HCT116 (cell line): Measurements from ENCODE around the gene FHIT. TPM values are rescaled to one million over a fixed set of nuclear protein-coding genes. Genes with fewer than 3 reads are reported as not detected.

ENCODE experiments used
- ATAC-seq: fragments of 200-7000 bp; cut with Tn5 transposase; 2 replicates; pipeline ENCODE4 v1.9.1; 2020; ENCODE audit warnings: mild to moderate bottlenecking, moderate library complexity
- BruUV-seq: library from RNA; stranded (reverse); fragments of 400-500 nt; replicated peaks from 2 replicates; lab custom pipeline; 2021; lab: Mats Ljungman, UMichigan
- CTCF ChIA-PET: fragments of 300-600 bp; sonication (Branson Sonifier 250); formaldehyde crosslinking; loops from one replicate; lab custom pipeline; 2021; ENCODE audit warnings: antibody characterized with exemption; lab: Charles Lee
- POLR2A ChIA-PET: fragments of 300-600, 350-600 bp; sonication (Branson Sonifier 250); formaldehyde crosslinking; loops from one replicate; lab custom pipeline; 2021; ENCODE audit warnings: antibody characterized with exemption; lab: Charles Lee
- RAD21 ChIA-PET, 2 experiments: fragments of 300-600 bp; sonication (Branson Sonifier 250); formaldehyde crosslinking; loops; one replicate each; lab custom pipeline; 2023; ENCODE audit warnings: low total read pairs in 2 of 2; ENCODE audit not compliant: uncharacterized antibody in 2 of 2, unreplicated experiment in 2 of 2, low non-redundant PET in 1 of 2; lab: Charles Lee
- DNase-seq: peaks from one replicate; pipeline ENCODE4 v3.0.0-alpha.2; 2010; ENCODE audit warnings: low read depth, low spot score
- H2AFZ ChIP-seq: fragments of 200-600 bp; shearing (Covaris generic), sonication (generic); 2 replicates; pipeline ENCODE4 v1.6.1; 2017; ENCODE audit warnings: low read depth, mixed run types, mixed read lengths, antibody characterized with exemption, low read length; ENCODE audit not compliant: poor library complexity, severe bottlenecking
- H3K27ac ChIP-seq: 2 replicates; pipeline ENCODE4 v1.5.1; 2012; ENCODE audit warnings: low read depth, low read length
- H3K27me3 ChIP-seq: fragments of 200-600 bp; sonication (generic); 2 replicates; pipeline ENCODE4 v1.6.1; 2016; ENCODE audit warnings: mixed run types, low read length, mixed read lengths; ENCODE audit not compliant: insufficient read depth
- H3K36me3 ChIP-seq, 2 experiments: fragments of 200-500 bp in 1 of 2; fragments of 200-600 bp in 1 of 2; sonication (Bioruptor generic) in 1 of 2; sonication (generic) in 1 of 2; 2 replicates each; pipeline versions ENCODE4 v1.5.1 to v1.6.1; 2014 to 2016; ENCODE audit warnings: low read length in 2 of 2, inconsistent platforms in 1 of 2, mixed read lengths in 1 of 2, mixed run types in 1 of 2; ENCODE audit not compliant: insufficient read depth in 2 of 2, control insufficient read depth in 1 of 2
- H3K4me1 ChIP-seq, 2 experiments: fragments of 200-600 bp in 1 of 2; sonication (generic) in 1 of 2; 2 replicates each; pipeline versions ENCODE4 v1.5.1 to v1.6.1; 2012 to 2017; ENCODE audit warnings: low read length in 2 of 2, inconsistent platforms in 1 of 2, mild to moderate bottlenecking in 1 of 2, mixed read lengths in 1 of 2, mixed run types in 1 of 2, moderate library complexity in 1 of 2; ENCODE audit not compliant: insufficient read depth in 2 of 2, control insufficient read depth in 1 of 2
- H3K4me2 ChIP-seq: fragments of 200-600 bp; sonication (generic); 2 replicates; pipeline ENCODE4 v1.6.1; 2017; ENCODE audit warnings: mixed run types, low read length, mixed read lengths
- H3K4me3 ChIP-seq, 2 experiments: fragments of 200-600 bp in 1 of 2; sonication (generic) in 1 of 2; replicated peaks in 1 of 2; 2 replicates each; pipeline ENCODE4 v1.5.1; 2011 to 2016; ENCODE audit warnings: low read length in 2 of 2, control low read depth in 1 of 2, low read depth in 1 of 2, mild to moderate bottlenecking in 1 of 2, mixed read lengths in 1 of 2, mixed run types in 1 of 2
- H3K79me2 ChIP-seq: fragments of 200-600 bp; sonication (generic); 2 replicates; pipeline ENCODE4 v1.6.1; 2017; ENCODE audit warnings: mild to moderate bottlenecking, mixed run types, low read length, moderate library complexity, mixed read lengths; ENCODE audit not compliant: insufficient read depth
- H3K9ac ChIP-seq: fragments of 200-600 bp; sonication (generic); 2 replicates; pipeline ENCODE4 v1.6.1; 2016; ENCODE audit warnings: low read length, mixed read lengths
- H3K9me2 ChIP-seq: fragments of 200-600 bp; sonication (generic), shearing (Covaris generic); 2 replicates; pipeline ENCODE4 v1.6.1; 2017; ENCODE audit warnings: mixed run types, mild to moderate bottlenecking, moderate library complexity; ENCODE audit not compliant: insufficient read depth
- H3K9me3 ChIP-seq, 2 experiments: fragments of 200-500 bp in 1 of 2; fragments of 200-600 bp in 1 of 2; sonication (Bioruptor generic) in 1 of 2; sonication (generic) in 1 of 2; 2 replicates each; pipeline ENCODE4 v1.6.1; 2014 to 2017; ENCODE audit warnings: low read length in 2 of 2, mixed read lengths in 2 of 2, inconsistent platforms in 1 of 2, low read depth in 1 of 2, mild to moderate bottlenecking in 1 of 2, mixed run types in 1 of 2, moderate library complexity in 1 of 2; ENCODE audit not compliant: control insufficient read depth in 1 of 2, insufficient read depth in 1 of 2
- H4K20me1 ChIP-seq: fragments of 200-600 bp; sonication (generic), shearing (Covaris generic); 2 replicates; pipeline ENCODE4 v1.6.1; 2017; ENCODE audit warnings: mixed run types, mild to moderate bottlenecking, moderate library complexity; ENCODE audit not compliant: insufficient read depth
- ATF3 ChIP-seq: IDR thresholded peaks from 2 replicates; pipeline ENCODE4 v1.6.1; 2012
- CBX3 ChIP-seq: IDR thresholded peaks from 2 replicates; pipeline ENCODE4 v1.6.1; 2012; ENCODE audit warnings: low read depth
- CEBPB ChIP-seq: IDR thresholded peaks from 2 replicates; pipeline ENCODE4 v1.6.1; 2012; ENCODE audit warnings: low read depth
- FOSL1 ChIP-seq: IDR thresholded peaks from 2 replicates; pipeline ENCODE4 v1.6.1; 2012; ENCODE audit warnings: low read depth
- JUND ChIP-seq: IDR thresholded peaks from 2 replicates; pipeline ENCODE4 v1.6.1; 2012
- MAX ChIP-seq: IDR thresholded peaks from 2 replicates; pipeline ENCODE4 v1.6.1; 2012
- POLR2A ChIP-seq: IDR thresholded peaks from 2 replicates; pipeline ENCODE4 v1.7.0; 2011; ENCODE audit warnings: borderline replicate concordance; ENCODE audit not compliant: insufficient read depth, insufficient read length; ENCODE audit errors: extremely low read depth
- RAD21 ChIP-seq: IDR thresholded peaks from 2 replicates; pipeline ENCODE4 v1.6.1; 2012; ENCODE audit warnings: low read depth, mild to moderate bottlenecking
- SP1 ChIP-seq: IDR thresholded peaks from 2 replicates; pipeline ENCODE4 v1.6.1; 2012; ENCODE audit warnings: low read depth
- YY1 ChIP-seq: IDR thresholded peaks from 2 replicates; pipeline ENCODE4 v1.6.1; 2011; ENCODE audit warnings: low read length, low read depth, moderate library complexity, mild to moderate bottlenecking; ENCODE audit not compliant: insufficient replicate concordance; ENCODE audit errors: extremely low read depth
- ZBTB33 ChIP-seq: IDR thresholded peaks from 2 replicates; pipeline ENCODE4 v1.6.1; 2011; ENCODE audit warnings: mild to moderate bottlenecking, low read length, moderate library complexity; ENCODE audit not compliant: insufficient replicate concordance; ENCODE audit errors: extremely low read depth
- ZNF274 ChIP-seq: fragments of 200-500 bp; sonication (Bioruptor generic); IDR thresholded peaks from 2 replicates; pipeline ENCODE4 v1.6.1; 2014; ENCODE audit warnings: mild to moderate bottlenecking, low read depth, low read length, inconsistent platforms
- intact Hi-C: fragments of 100-400 bp; cut with micrococcal nuclease; formaldehyde crosslinking; loops from 2 replicates; pipeline ENCODE4 v1.10.0; 2022
- total RNA-seq: library from RNA; stranded (reverse); gene quantifications from one replicate; pipeline ENCODE4 v1.2.1, GENCODE V29; 2021; ENCODE audit not compliant: unreplicated experiment

The FHIT gene
- total RNA-seq, 1 experiment from 2014 or later, result 20.1 TPM

- no TSS peak for BruUV-seq
- Histone ChIP-seq H3K9me3 (no peaks in the 10 kb centered on the region), H4K20me1 (no peaks in the 10 kb centered on the region), H3K4me3 (no peak overlapping the region), H3K36me3 (no peaks in the 10 kb centered on the region), H3K27me3 (no peaks in the 10 kb centered on the region), H3K27ac (no peak overlapping the region), H3K9ac (no peak overlapping the region), H3K4me1 (no peaks in the 10 kb centered on the region), H3K79me2 (no peaks in the 10 kb centered on the region), H3K4me2 (no peak overlapping the region), H3K9me2 (no peaks in the 10 kb centered on the region), H2AFZ (no peak overlapping the region)
- ChIA-PET POLR2A (no interaction called here), RAD21 (no interaction called here), CTCF (no interaction called here)
- no peak for TF ChIP-seq ATF3
- TF ChIP-seq ZNF274, result no peak
- no peak for TF ChIP-seq CEBPB
- no peak for TF ChIP-seq RAD21
- TF ChIP-seq YY1, result no peak
- TF ChIP-seq MAX, result no peak
- no peak for TF ChIP-seq CBX3
- TF ChIP-seq POLR2A, result no peak
- TF ChIP-seq FOSL1, result no peak
- TF ChIP-seq ZBTB33, result no peak
- TF ChIP-seq JUND, result no peak
- no peak for TF ChIP-seq SP1
- DNase-seq (no peak), ATAC-seq (no peak)
- intact Hi-C loops, result no loop called here
Measured at GRCh38 chr3:60219501-60219900, 1031.8 kb downstream of the FHIT start.
